HG02943 (cell line): Measurements from ENCODE around the gene ECM2.

Experiments used
- ATAC-seq: cut with Tn5 transposase; IDR thresholded peaks from one replicate; pipeline ENCODE4 v1.9.1; 2021; ENCODE audit warnings: mild to moderate bottlenecking, low read depth, moderate library complexity; ENCODE audit not compliant: unreplicated experiment

ECM2 gene

GRCh38 chr9:92503156-92503555, 32.6 kb downstream of the ECM2 start:
- ATAC-seq, result no peak

GRCh38 chr9:92501671-92502393, 34.0 kb downstream of the ECM2 start:
- ATAC-seq, result no peak

GRCh38 chr9:92500725-92501124, 35.1 kb downstream of the ECM2 start:
- no peak for ATAC-seq

GRCh38 chr9:92499701-92500100, 36.1 kb downstream of the ECM2 start:
- no peak for ATAC-seq

- ATAC-seq, result no peak
These were observed 39.2 kb downstream of the ECM2 start for GRCh38 chr9:92496396-92497176.

GRCh38 chr9:92494856-92495255, 40.9 kb downstream of the ECM2 start:
- ATAC-seq, result no peak

- no peak for ATAC-seq
These were observed 41.9 kb downstream of the ECM2 start for GRCh38 chr9:92493749-92494387.

- no peak for ATAC-seq
These were observed 42.9 kb downstream of the ECM2 start for GRCh38 chr9:92492781-92493401.

- no peak for ATAC-seq
These were observed 46.9 kb downstream of the ECM2 start for GRCh38 chr9:92488681-92489550.

GRCh38 chr9:92486371-92486770, 49.4 kb downstream of the ECM2 start:
- no peak for ATAC-seq

GRCh38 chr9:92484563-92484962, 51.2 kb downstream of the ECM2 start:
- ATAC-seq, result no peak

- no peak for ATAC-seq
These were observed 51.9 kb downstream of the ECM2 start for GRCh38 chr9:92483627-92484545.

- ATAC-seq, result no peak
These were observed 53.0 kb downstream of the ECM2 start for GRCh38 chr9:92482805-92483204.

- ATAC-seq, result no peak
These were observed 53.5 kb downstream of the ECM2 start, which contains the start of gene ASPN for GRCh38 chr9:92482329-92482728. Gene ASPN (minus strand): TSS chr9:92482506.

- ATAC-seq, result no peak
These were observed 54.7 kb downstream of the ECM2 start for GRCh38 chr9:92480986-92481633.

GRCh38 chr9:92480291-92480771, 55.5 kb downstream of the ECM2 start:
- ATAC-seq, result no peak

GRCh38 chr9:92479346-92479745, 56.4 kb downstream of the ECM2 start:
- ATAC-seq, result no peak

GRCh38 chr9:92478783-92479182, 57.0 kb downstream of the ECM2 start:
- no peak for ATAC-seq
